ENCODE results near the gene S100A12.
A peak's percentile ranks its signal among the peaks of the same experiment; 100 is the strongest.

Gene S100A12

DNA sequence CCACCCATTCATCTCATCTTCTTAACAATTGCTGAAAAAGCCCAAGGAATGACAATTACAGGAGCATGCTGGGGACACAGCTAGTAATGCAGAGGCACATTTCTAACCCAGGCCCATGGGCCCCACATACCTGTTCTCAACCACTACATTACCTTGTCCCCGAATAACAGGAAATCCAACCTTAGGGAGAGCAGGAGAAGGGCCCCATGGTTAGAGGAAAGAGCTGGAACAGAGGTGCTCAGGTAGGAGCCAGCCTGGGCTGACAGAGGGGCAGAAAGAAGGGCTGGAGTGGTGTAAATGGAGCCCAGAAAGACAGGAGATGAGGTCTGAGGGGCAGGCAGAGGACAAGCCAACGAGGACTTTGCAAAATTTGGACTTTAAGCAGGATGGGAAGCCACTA, 26.8 kb upstream of the S100A12 start:
- Histone ChIP-seq H3K27me3 (peaks cover 30% of the 10 kb centered on the region), H3K36me3 (no peaks in the 10 kb centered on the region), H3K4me1 (no peaks in the 10 kb centered on the region), H3K4me3 (ENCODE audit: low read depth, low read length) (no peak overlapping the region), H3K9me3 (no peaks in the 10 kb centered on the region)
- TF ChIP-seq, protein P1, sequence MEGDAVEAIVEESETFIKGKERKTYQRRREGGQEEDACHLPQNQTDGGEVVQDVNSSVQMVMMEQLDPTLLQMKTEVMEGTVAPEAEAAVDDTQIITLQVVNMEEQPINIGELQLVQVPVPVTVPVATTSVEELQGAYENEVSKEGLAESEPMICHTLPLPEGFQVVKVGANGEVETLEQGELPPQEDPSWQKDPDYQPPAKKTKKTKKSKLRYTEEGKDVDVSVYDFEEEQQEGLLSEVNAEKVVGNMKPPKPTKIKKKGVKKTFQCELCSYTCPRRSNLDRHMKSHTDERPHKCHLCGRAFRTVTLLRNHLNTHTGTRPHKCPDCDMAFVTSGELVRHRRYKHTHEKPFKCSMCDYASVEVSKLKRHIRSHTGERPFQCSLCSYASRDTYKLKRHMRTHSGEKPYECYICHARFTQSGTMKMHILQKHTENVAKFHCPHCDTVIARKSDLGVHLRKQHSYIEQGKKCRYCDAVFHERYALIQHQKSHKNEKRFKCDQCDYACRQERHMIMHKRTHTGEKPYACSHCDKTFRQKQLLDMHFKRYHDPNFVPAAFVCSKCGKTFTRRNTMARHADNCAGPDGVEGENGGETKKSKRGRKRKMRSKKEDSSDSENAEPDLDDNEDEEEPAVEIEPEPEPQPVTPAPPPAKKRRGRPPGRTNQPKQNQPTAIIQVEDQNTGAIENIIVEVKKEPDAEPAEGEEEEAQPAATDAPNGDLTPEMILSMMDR (IDR thresholded peaks at IDR 0.05; ENCODE audit: low read depth, low read length): no peak
- DNase-seq: no peak

DNA sequence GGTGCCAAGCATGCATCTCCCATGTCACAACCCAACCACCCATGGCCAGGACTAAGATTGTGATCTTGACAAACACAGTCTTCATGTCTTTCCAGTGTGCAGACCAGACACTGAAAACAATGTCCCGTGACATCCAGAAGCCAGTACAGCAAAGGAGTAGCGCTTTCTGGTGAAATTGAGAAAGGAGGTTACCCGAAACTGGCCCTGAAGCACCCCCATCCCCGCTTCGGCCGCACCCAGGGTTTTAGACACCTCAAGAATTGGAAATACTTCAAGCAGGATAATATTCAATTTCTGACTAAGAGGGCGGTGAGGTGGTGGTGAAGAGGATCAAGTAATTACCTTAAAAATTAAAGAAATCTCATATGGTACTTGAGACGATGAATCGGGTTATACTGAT, 26.0 kb upstream of the S100A12 start:
- TF ChIP-seq, protein P1 (IDR thresholded peaks at IDR 0.05; ENCODE audit: low read depth, low read length): no peak
- Histone ChIP-seq H3K4me1 (no peaks in the 10 kb centered on the region), H3K4me3 (ENCODE audit: low read depth, low read length) (no peak overlapping the region), H3K27me3 (peaks cover 36% of the 10 kb centered on the region), H3K36me3 (no peaks in the 10 kb centered on the region), H3K9me3 (no peaks in the 10 kb centered on the region)
- no peak for DNase-seq

DNA sequence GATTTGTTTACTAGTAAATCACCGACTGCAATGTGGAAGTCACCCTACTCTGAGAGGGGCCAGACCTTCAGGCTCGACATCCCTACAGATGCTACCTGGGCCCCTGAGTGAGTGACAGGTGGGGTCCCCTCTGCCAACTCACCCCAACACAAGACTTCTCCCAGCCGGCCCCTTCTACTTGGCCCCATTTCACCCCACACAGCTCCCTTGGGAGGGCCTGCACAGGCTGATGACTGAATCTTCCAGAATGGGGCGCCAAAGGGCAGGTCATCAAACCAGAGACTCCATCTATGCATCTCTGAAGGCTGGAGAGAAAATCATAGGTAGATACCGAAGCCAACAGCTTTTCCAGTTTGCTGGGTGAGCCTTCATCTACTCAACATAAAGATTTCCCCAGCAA, 24.8 kb upstream of the S100A12 start:
- DNase-seq: peak; percentile 27
- Histone ChIP-seq H3K9me3 (no peaks in the 10 kb centered on the region), H3K4me3 (ENCODE audit: low read depth, low read length) (no peak overlapping the region), H3K27me3 (peaks cover 40% of the 10 kb centered on the region), H3K36me3 (no peaks in the 10 kb centered on the region), H3K4me1 (no peaks in the 10 kb centered on the region)
- TF ChIP-seq, protein P1 (IDR thresholded peaks at IDR 0.05; ENCODE audit: low read depth, low read length): peak; percentile 28; the same call in 1 of the 2 replicates

DNA sequence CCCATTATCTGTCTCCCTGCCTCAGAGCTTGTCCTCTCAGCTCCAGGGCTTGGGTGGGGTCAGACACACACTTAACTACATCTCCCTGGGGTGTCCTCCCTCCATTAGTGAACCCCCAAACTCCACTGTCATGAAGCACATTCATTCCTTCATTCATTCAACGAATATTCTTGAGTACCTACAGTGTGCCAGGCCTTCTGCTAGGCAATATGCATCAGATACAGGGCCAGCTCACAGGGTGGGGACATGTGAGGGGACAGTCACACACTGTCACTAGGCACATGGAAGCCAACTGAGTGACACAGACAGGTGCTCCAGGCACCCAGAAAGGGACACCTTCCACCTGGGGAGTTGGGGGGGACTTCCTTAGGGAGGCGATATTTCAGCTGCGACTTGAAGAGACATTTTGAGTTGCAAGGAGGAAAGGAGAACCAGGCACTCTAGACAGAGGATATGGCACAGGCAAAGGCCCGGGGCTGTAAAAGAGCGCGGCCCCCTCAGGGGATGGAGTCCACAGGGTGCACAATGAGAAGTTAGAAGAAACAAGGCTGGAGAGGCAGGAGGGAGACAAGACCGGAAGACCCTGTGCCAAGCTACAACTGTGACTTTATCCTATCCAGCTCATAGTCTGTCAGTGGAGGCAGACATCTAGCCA, 24.1 kb upstream of the S100A12 start:
- DNase-seq: no peak
- TF ChIP-seq, protein P1 (IDR thresholded peaks at IDR 0.05; ENCODE audit: low read depth, low read length): no peak
- peaks cover 40% of the 10 kb centered on the region for H3K27me3 ChIP-seq
- H3K4me3 ChIP-seq (ENCODE audit: low read depth, low read length): no peak overlapping the region
- no peaks in the 10 kb centered on the region for H3K36me3 ChIP-seq
- no peaks in the 10 kb centered on the region for H3K4me1 ChIP-seq
- no peaks in the 10 kb centered on the region for H3K9me3 ChIP-seq

DNA sequence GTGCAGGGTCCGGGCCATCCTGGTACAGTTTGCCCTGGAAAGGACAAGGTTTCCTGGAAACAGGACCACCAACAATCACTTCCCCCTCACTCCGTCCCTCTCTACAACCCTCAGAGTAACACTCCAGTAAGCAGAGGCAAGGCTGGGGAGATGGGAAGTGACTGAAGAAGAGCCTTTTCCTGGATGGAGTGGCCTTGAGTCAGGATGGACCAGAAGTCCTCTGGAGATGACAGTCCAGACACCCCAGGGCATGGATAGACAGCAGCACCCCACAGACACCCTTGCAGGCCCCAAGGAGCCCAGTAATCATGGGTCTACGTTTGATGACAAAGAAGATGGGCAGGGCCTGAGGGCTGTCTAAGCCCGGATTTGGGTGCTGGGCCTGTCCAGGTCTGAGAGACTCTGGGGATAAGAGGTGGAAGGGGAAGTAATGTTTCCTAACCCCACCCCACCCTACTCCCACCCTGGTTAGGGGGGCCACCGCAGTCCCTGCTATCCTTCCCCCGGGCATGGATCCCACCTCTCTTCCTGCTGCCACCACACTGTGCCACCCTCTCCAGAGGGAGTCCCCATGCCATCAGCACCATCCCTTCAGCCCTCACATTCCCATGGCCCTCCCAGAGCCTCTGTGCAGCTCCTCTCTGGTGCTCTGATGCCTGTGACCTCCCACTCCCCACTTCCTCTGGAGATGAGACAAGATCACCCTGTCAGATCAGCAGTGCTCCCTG, 22.7 kb upstream of the S100A12 start:
- Histone ChIP-seq H3K4me1 (no peaks in the 10 kb centered on the region), H3K27me3 (peaks cover 40% of the 10 kb centered on the region), H3K36me3 (no peaks in the 10 kb centered on the region), H3K4me3 (ENCODE audit: low read depth, low read length) (no peak overlapping the region), H3K9me3 (no peaks in the 10 kb centered on the region)
- DNase-seq: no peak
- TF ChIP-seq, protein P1 (IDR thresholded peaks at IDR 0.05; ENCODE audit: low read depth, low read length): no peak

All from BE2C (cell line).